Measurements from ENCODE around the gene FARS2.

DNA sequence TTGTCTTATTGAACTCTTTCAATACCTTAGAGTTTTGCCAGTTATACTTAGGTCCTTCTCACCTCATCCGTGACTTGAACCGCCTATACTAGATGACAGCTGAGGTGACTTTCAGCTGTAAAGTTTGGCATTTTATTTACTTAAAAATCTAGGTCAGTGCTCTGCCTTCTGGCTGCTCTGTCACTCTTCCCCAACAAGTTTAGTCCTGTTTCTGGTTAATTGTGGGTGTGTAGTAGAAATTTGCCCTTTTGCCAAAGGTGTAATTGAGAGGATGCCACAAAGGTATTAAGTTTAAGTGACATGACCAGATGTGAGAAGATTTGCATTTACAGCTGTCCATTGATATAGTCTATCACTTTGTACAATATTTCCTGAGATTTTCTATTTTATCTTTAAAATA lies 106.2 kb downstream of the FARS2 start:
- TF ChIP-seq CTCF (tag by site-specific recombination; IDR thresholded peaks at IDR 0.05) (no peak), ZNF133 (tag by site-specific recombination; IDR thresholded peaks at IDR 0.05) (no peak), ZXDB (tag by site-specific recombination; IDR thresholded peaks at IDR 0.05) (no peak), ZNF24 (tag by site-specific recombination; IDR thresholded peaks at IDR 0.05) (no peak), ZNF629 (tag by site-specific recombination; IDR thresholded peaks at IDR 0.05) (no peak), KLF16 (tag by site-specific recombination; IDR thresholded peaks at IDR 0.05) (no peak), YY2 (tag by site-specific recombination; IDR thresholded peaks at IDR 0.05) (no peak), ZNF658 (tag by site-specific recombination; IDR thresholded peaks at IDR 0.05) (no peak)
